Measurements from ENCODE around the gene HDAC9. TPM values are rescaled to one million over a fixed set of nuclear protein-coding genes. Genes with fewer than 3 reads are reported as not detected.

HDAC9 gene
- polyA plus RNA-seq, 2 of the 4 experiments (the other 2 are of a cell fraction) = 0.05 to 0.26 TPM

DNA sequence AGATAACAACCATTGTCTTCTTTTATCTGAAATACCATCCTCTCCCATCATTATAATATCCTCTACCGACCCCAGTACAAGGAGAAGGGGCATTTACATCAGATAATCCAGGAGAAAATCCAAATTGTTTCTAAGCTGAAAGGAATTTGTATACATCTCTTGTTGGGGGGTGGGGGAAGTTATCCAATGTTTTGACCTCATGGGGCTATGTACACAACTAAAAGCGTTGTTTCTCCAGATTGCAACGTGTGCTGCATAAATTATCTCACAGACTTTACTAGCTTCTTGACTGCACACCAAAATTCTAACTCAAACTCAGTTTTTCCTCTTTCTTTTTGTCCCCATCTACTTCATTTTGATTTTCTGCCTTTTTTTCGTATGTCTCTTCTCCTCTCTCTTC lies 465.2 kb downstream of the HDAC9 start:
- ATAC-seq = no peak
- Histone ChIP-seq H3K9me3 (no peaks in the 10 kb centered on the region), H3K27ac (no peak overlapping the region), H3K4me3 (no peak overlapping the region), H3K4me1 (no peaks in the 10 kb centered on the region), H3K4me2 (no peak overlapping the region)
- DNase-seq (ENCODE audit: low read depth in 1 of 2, low spot score in 1 of 2) = no peak
- TF ChIP-seq, protein P1, sequence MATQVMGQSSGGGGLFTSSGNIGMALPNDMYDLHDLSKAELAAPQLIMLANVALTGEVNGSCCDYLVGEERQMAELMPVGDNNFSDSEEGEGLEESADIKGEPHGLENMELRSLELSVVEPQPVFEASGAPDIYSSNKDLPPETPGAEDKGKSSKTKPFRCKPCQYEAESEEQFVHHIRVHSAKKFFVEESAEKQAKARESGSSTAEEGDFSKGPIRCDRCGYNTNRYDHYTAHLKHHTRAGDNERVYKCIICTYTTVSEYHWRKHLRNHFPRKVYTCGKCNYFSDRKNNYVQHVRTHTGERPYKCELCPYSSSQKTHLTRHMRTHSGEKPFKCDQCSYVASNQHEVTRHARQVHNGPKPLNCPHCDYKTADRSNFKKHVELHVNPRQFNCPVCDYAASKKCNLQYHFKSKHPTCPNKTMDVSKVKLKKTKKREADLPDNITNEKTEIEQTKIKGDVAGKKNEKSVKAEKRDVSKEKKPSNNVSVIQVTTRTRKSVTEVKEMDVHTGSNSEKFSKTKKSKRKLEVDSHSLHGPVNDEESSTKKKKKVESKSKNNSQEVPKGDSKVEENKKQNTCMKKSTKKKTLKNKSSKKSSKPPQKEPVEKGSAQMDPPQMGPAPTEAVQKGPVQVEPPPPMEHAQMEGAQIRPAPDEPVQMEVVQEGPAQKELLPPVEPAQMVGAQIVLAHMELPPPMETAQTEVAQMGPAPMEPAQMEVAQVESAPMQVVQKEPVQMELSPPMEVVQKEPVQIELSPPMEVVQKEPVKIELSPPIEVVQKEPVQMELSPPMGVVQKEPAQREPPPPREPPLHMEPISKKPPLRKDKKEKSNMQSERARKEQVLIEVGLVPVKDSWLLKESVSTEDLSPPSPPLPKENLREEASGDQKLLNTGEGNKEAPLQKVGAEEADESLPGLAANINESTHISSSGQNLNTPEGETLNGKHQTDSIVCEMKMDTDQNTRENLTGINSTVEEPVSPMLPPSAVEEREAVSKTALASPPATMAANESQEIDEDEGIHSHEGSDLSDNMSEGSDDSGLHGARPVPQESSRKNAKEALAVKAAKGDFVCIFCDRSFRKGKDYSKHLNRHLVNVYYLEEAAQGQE (IDR thresholded peaks at IDR 0.05) = no peak
- TF ChIP-seq, protein P2, sequence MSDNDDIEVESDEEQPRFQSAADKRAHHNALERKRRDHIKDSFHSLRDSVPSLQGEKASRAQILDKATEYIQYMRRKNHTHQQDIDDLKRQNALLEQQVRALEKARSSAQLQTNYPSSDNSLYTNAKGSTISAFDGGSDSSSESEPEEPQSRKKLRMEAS (IDR thresholded peaks at IDR 0.05) = no peak
- no peak for TF ChIP-seq USF2 (IDR thresholded peaks at IDR 0.05)
- no peak for TF ChIP-seq CHD2 (IDR thresholded peaks at IDR 0.05; ENCODE audit: low read length, partially characterized antibody)
- no peak for TF ChIP-seq JUN (IDR thresholded peaks at IDR 0.05)
- no peak for TF ChIP-seq POLR2A (IDR thresholded peaks at IDR 0.05; ENCODE audit: low read length)
- no peak for TF ChIP-seq GATA3 (IDR thresholded peaks at IDR 0.05; ENCODE audit: borderline replicate concordance)
- TF ChIP-seq KDM5A (IDR thresholded peaks at IDR 0.05) = no peak
- TF ChIP-seq EHMT2 (IDR thresholded peaks at IDR 0.05; ENCODE audit: low read depth) = no peak
- no peak for TF ChIP-seq EHF (CRISPR knock-in tag; IDR thresholded peaks at IDR 0.05)
- TF ChIP-seq, protein P3, sequence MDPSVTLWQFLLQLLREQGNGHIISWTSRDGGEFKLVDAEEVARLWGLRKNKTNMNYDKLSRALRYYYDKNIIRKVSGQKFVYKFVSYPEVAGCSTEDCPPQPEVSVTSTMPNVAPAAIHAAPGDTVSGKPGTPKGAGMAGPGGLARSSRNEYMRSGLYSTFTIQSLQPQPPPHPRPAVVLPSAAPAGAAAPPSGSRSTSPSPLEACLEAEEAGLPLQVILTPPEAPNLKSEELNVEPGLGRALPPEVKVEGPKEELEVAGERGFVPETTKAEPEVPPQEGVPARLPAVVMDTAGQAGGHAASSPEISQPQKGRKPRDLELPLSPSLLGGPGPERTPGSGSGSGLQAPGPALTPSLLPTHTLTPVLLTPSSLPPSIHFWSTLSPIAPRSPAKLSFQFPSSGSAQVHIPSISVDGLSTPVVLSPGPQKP (IDR thresholded peaks at IDR 0.05; ENCODE audit: low read depth, low read length) = no peak
- TF ChIP-seq CEBPB (IDR thresholded peaks at IDR 0.05) = no peak
- no peak for TF ChIP-seq TFCP2L1 (CRISPR knock-in tag; IDR thresholded peaks at IDR 0.05)
- TF ChIP-seq BCL3 (IDR thresholded peaks at IDR 0.05) = no peak
- no peak for TF ChIP-seq RARB (CRISPR knock-in tag; IDR thresholded peaks at IDR 0.05)
- TF ChIP-seq, protein P4, sequence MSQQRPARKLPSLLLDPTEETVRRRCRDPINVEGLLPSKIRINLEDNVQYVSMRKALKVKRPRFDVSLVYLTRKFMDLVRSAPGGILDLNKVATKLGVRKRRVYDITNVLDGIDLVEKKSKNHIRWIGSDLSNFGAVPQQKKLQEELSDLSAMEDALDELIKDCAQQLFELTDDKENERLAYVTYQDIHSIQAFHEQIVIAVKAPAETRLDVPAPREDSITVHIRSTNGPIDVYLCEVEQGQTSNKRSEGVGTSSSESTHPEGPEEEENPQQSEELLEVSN (IDR thresholded peaks at IDR 0.05; ENCODE audit: borderline replicate concordance, low read depth) = no peak
- FAIRE-seq = no peak
- ChIA-PET POLR2A (no interaction called here), CTCF (no interaction called here)
- 6% methylated on average over 4 of the region's 4 CpGs for WGBS (ENCODE audit: missing lambda C conversion rate)

GRCh38 chr7:18962031-18962430 lies 466.5 kb downstream of the HDAC9 start:
- FAIRE-seq = no peak
- no peak for DNase-seq (ENCODE audit: low read depth in 1 of 2, low spot score in 1 of 2)
- no peaks in the 10 kb centered on the region for H3K4me1 ChIP-seq
- H3K9me3 ChIP-seq = no peaks in the 10 kb centered on the region
- WGBS (ENCODE audit: missing lambda C conversion rate) = 51% methylated on average over 4 of the region's 4 CpGs
- ChIA-PET POLR2A (no interaction called here), CTCF (no interaction called here)
- no peak for ATAC-seq
- H3K27ac ChIP-seq = no peak overlapping the region
- no peak overlapping the region for H3K4me2 ChIP-seq
- no peak overlapping the region for H3K4me3 ChIP-seq
- TF ChIP-seq RNF2 (IDR thresholded peaks at IDR 0.05; ENCODE audit: borderline replicate concordance, low read depth) = no peak
- TF ChIP-seq, protein P2 (IDR thresholded peaks at IDR 0.05) = no peak
- TF ChIP-seq, protein P5, sequence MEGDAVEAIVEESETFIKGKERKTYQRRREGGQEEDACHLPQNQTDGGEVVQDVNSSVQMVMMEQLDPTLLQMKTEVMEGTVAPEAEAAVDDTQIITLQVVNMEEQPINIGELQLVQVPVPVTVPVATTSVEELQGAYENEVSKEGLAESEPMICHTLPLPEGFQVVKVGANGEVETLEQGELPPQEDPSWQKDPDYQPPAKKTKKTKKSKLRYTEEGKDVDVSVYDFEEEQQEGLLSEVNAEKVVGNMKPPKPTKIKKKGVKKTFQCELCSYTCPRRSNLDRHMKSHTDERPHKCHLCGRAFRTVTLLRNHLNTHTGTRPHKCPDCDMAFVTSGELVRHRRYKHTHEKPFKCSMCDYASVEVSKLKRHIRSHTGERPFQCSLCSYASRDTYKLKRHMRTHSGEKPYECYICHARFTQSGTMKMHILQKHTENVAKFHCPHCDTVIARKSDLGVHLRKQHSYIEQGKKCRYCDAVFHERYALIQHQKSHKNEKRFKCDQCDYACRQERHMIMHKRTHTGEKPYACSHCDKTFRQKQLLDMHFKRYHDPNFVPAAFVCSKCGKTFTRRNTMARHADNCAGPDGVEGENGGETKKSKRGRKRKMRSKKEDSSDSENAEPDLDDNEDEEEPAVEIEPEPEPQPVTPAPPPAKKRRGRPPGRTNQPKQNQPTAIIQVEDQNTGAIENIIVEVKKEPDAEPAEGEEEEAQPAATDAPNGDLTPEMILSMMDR (IDR thresholded peaks at IDR 0.05) = no peak
- TF ChIP-seq CHD4 (IDR thresholded peaks at IDR 0.05; ENCODE audit: borderline replicate concordance) = no peak
- TF ChIP-seq, protein P6, sequence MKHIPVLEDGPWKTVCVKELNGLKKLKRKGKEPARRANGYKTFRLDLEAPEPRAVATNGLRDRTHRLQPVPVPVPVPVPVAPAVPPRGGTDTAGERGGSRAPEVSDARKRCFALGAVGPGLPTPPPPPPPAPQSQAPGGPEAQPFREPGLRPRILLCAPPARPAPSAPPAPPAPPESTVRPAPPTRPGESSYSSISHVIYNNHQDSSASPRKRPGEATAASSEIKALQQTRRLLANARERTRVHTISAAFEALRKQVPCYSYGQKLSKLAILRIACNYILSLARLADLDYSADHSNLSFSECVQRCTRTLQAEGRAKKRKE (CRISPR knock-in tag; IDR thresholded peaks at IDR 0.05; ENCODE audit: low read depth) = no peak
- no peak for TF ChIP-seq RARB (CRISPR knock-in tag; IDR thresholded peaks at IDR 0.05)
- no peak for TF ChIP-seq CBX8 (IDR thresholded peaks at IDR 0.05)
- TF ChIP-seq MAFK (IDR thresholded peaks at IDR 0.05; ENCODE audit: partially characterized antibody) = no peak
- no peak for TF ChIP-seq EP300 (IDR thresholded peaks at IDR 0.05)
- TF ChIP-seq ZC3H11A (IDR thresholded peaks at IDR 0.05) = no peak
- no peak for TF ChIP-seq HEYL (CRISPR knock-in tag; IDR thresholded peaks at IDR 0.05)
- TF ChIP-seq HOXB13 (CRISPR knock-in tag; IDR thresholded peaks at IDR 0.05; ENCODE audit: low read depth) = no peak
- no peak for TF ChIP-seq CHD2 (IDR thresholded peaks at IDR 0.05; ENCODE audit: low read length, partially characterized antibody)
- no peak for TF ChIP-seq CEBPB (IDR thresholded peaks at IDR 0.05)
